ENCODE measurements around the gene SLC43A1.

DNA sequence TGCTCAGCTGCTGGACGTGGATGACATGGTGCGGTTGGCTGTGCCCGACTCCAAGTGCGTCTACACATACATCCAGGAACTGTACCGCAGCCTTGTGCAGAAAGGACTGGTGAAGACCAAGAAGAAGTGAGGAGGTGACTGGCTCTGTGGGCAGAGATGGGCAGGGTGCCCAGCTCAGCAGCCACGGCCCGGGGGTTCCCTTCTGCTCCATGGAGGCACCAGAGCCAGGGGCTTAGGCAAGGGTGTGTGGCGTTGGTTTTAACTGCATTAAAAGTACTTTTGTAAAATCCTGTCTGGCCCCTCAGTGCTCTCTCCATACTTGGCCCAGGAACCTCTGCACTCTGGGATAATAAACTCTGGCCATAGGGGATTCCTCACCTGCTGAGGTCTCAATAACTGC is 34.5 kb upstream of the SLC43A1 start:
- TF ChIP-seq, protein P1, sequence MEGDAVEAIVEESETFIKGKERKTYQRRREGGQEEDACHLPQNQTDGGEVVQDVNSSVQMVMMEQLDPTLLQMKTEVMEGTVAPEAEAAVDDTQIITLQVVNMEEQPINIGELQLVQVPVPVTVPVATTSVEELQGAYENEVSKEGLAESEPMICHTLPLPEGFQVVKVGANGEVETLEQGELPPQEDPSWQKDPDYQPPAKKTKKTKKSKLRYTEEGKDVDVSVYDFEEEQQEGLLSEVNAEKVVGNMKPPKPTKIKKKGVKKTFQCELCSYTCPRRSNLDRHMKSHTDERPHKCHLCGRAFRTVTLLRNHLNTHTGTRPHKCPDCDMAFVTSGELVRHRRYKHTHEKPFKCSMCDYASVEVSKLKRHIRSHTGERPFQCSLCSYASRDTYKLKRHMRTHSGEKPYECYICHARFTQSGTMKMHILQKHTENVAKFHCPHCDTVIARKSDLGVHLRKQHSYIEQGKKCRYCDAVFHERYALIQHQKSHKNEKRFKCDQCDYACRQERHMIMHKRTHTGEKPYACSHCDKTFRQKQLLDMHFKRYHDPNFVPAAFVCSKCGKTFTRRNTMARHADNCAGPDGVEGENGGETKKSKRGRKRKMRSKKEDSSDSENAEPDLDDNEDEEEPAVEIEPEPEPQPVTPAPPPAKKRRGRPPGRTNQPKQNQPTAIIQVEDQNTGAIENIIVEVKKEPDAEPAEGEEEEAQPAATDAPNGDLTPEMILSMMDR (IDR thresholded peaks at IDR 0.05; ENCODE audit: low read depth, low read length, poor library complexity, severe bottlenecking): no peak
- no peak for TF ChIP-seq EZH2phosphoT487 (IDR thresholded peaks at IDR 0.05; ENCODE audit: borderline replicate concordance, low read length)
